SK-N-SH (cell line): Measurements from ENCODE around the gene CAMK2D. TPM values are rescaled to one million over a fixed set of nuclear protein-coding genes. Genes with fewer than 3 reads are reported as not detected.

Source experiments
- CTCF ChIA-PET: fragments of 300-600, 350-600 bp; formaldehyde crosslinking; extraction: SDS; loops from one replicate; lab custom pipeline; 2021; lab: Yijun Ruan, JAX
- POLR2A ChIA-PET: fragments of 350-600 bp; sonication (Branson Sonifier 250); formaldehyde crosslinking; extraction: SDS; loops from one replicate; lab custom pipeline; 2020; ENCODE audit warnings: antibody characterized with exemption, inconsistent platforms; lab: Yijun Ruan, JAX
- DNase-seq: peaks from one replicate; pipeline ENCODE4 v3.0.0; 2012
- H2AFZ ChIP-seq: fragments of 200-600 bp; sonication (generic); 2 replicates; pipeline ENCODE4 v1.8.1; 2016; ENCODE audit warnings: antibody characterized with exemption, mild to moderate bottlenecking, low read depth
- H3F3A ChIP-seq: fragments of 200-600 bp; sonication (generic); replicated peaks from 2 replicates; pipeline ENCODE3; 2016; ENCODE audit warnings: antibody characterized with exemption, mild to moderate bottlenecking; ENCODE audit not compliant: insufficient read depth
- H3K27ac ChIP-seq, 2 experiments: fragments of 200-500 bp in 1 of 2; fragments of 200-600 bp in 1 of 2; sonication (Bioruptor generic) in 1 of 2; sonication (generic), shearing (Covaris generic) in 1 of 2; 2 replicates each; pipeline versions ENCODE4 v1.5.1 to v1.6.1; 2014 to 2016; ENCODE audit warnings: low read depth in 2 of 2, inconsistent platforms in 1 of 2, low read length in 1 of 2, mild to moderate bottlenecking in 1 of 2, mixed read lengths in 1 of 2
- H3K27me3 ChIP-seq: fragments of 200-600 bp; sonication (generic), shearing (Covaris generic); 2 replicates; pipeline ENCODE4 v1.6.1; 2016; ENCODE audit warnings: mixed run types; ENCODE audit not compliant: insufficient read depth
- H3K36me3 ChIP-seq, 2 experiments: fragments of 200-500 bp in 1 of 2; fragments of 200-600 bp in 1 of 2; sonication (Bioruptor generic) in 1 of 2; sonication (generic) in 1 of 2; replicated peaks in 1 of 2; 2 replicates each; pipeline versions ENCODE3 to v1.5.1; 2014 to 2016; ENCODE audit warnings: low read length in 1 of 2, mild to moderate bottlenecking in 1 of 2; ENCODE audit not compliant: insufficient read depth in 2 of 2, control insufficient read depth in 1 of 2
- H3K4me1 ChIP-seq, 2 experiments: fragments of 200-500 bp in 1 of 2; fragments of 200-600 bp in 1 of 2; sonication (Bioruptor generic) in 1 of 2; sonication (generic), shearing (Covaris generic) in 1 of 2; 2 replicates each; pipeline versions ENCODE4 v1.5.1 to v1.6.1; 2014 to 2016; ENCODE audit warnings: low read depth in 1 of 2, low read length in 1 of 2, mixed run types in 1 of 2; ENCODE audit not compliant: insufficient read depth in 2 of 2, control insufficient read depth in 1 of 2
- H3K4me2 ChIP-seq: fragments of 200-600 bp; sonication (generic), shearing (Covaris generic); 2 replicates; pipeline ENCODE4 v1.6.1; 2017; ENCODE audit warnings: mixed run types
- H3K4me3 ChIP-seq, 2 experiments: fragments of 200-500 bp in 1 of 2; fragments of 200-600 bp in 1 of 2; sonication (Bioruptor generic) in 1 of 2; sonication (generic), shearing (Covaris generic) in 1 of 2; 2 replicates each; pipeline versions ENCODE4 v1.5.1 to v1.8.1; 2014 to 2016; ENCODE audit warnings: low read depth in 2 of 2, inconsistent platforms in 1 of 2, low read length in 1 of 2, mild to moderate bottlenecking in 1 of 2, mixed read lengths in 1 of 2, moderate library complexity in 1 of 2
- H3K79me2 ChIP-seq: fragments of 200-600 bp; sonication (generic); 2 replicates; pipeline ENCODE4 v1.8.1; 2017; ENCODE audit warnings: mild to moderate bottlenecking; ENCODE audit not compliant: insufficient read depth
- H3K9ac ChIP-seq: fragments of 200-600 bp; sonication (generic); 2 replicates; pipeline ENCODE4 v1.6.1; 2017; ENCODE audit warnings: mixed run types
- H3K9me2 ChIP-seq: fragments of 200-600 bp; sonication (generic); 2 replicates; pipeline ENCODE4 v1.6.1; 2017; ENCODE audit warnings: mixed run types
- H3K9me3 ChIP-seq: fragments of 200-600 bp; sonication (generic); 2 replicates; pipeline ENCODE4 v1.6.1; 2017; ENCODE audit warnings: mixed run types, mild to moderate bottlenecking, moderate library complexity
- H4K20me1 ChIP-seq: fragments of 200-600 bp; sonication (generic); 2 replicates; pipeline ENCODE4 v1.6.1; 2017; ENCODE audit warnings: mild to moderate bottlenecking, mixed run types; ENCODE audit not compliant: insufficient read depth
- CHD2 ChIP-seq: fragments of 150-350 bp; IDR thresholded peaks from 2 replicates; pipeline ENCODE4 v1.6.1; 2018; ENCODE audit warnings: low read length; ENCODE audit not compliant: partially characterized antibody
- ELF1 ChIP-seq: IDR thresholded peaks from 2 replicates; pipeline ENCODE4 v1.4.0; 2012
- EP300 ChIP-seq, 2 experiments: IDR thresholded peaks; 2 replicates each; pipeline versions ENCODE4 v1.4.0 to v1.6.1; 2012; ENCODE audit warnings: borderline replicate concordance in 1 of 2, low read depth in 1 of 2, low read length in 1 of 2
- EZH2phosphoT487 ChIP-seq: fragments of 200-600 bp; sonication (generic); IDR thresholded peaks from 2 replicates; pipeline ENCODE4 v1.6.1; 2017; ENCODE audit warnings: low read depth, mixed run types, mild to moderate bottlenecking, antibody characterized with exemption, moderate library complexity, borderline replicate concordance
- FOSL2 ChIP-seq: IDR thresholded peaks from 2 replicates; pipeline ENCODE4 v1.4.0; 2012; ENCODE audit warnings: low read depth, mild to moderate bottlenecking, moderate library complexity, borderline replicate concordance
- FOXJ3 ChIP-seq: sonication (generic); formaldehyde crosslinking; IDR thresholded peaks from 2 replicates; pipeline ENCODE4 v1.5.1; 2020; ENCODE audit warnings: mild to moderate bottlenecking, missing genetic modification reagents
- FOXM1 ChIP-seq: IDR thresholded peaks from 2 replicates; pipeline ENCODE4 v1.4.0; 2012; ENCODE audit warnings: low read depth, mild to moderate bottlenecking
- GABPA ChIP-seq: IDR thresholded peaks from 2 replicates; pipeline ENCODE4 v1.4.0; 2012; ENCODE audit warnings: low read depth, mild to moderate bottlenecking
- GATA2 ChIP-seq: sonication (generic); formaldehyde crosslinking; IDR thresholded peaks from 2 replicates; pipeline ENCODE4 v1.5.0; 2020; ENCODE audit warnings: mild to moderate bottlenecking, missing genetic modification reagents
- IRF3 ChIP-seq: fragments of 150-350 bp; IDR thresholded peaks from 2 replicates; pipeline ENCODE4 v1.6.1; 2016; ENCODE audit warnings: mild to moderate bottlenecking, low read depth, low read length
- JUND ChIP-seq: IDR thresholded peaks from 2 replicates; pipeline ENCODE4 v1.4.0; 2012
- MEF2A ChIP-seq: IDR thresholded peaks from 2 replicates; pipeline ENCODE4 v1.4.0; 2012; ENCODE audit warnings: low read depth, borderline replicate concordance
- NFIC ChIP-seq: IDR thresholded peaks from 2 replicates; pipeline ENCODE4 v1.4.0; 2012; ENCODE audit warnings: borderline replicate concordance
- NRF1 ChIP-seq: IDR thresholded peaks from 2 replicates; pipeline ENCODE4 v1.6.1; 2012; ENCODE audit warnings: low read depth, mild to moderate bottlenecking, low read length
- POLR2AphosphoS5 ChIP-seq: IDR thresholded peaks from 2 replicates; pipeline ENCODE4 v1.6.1; 2012; ENCODE audit warnings: low read depth, low read length
- RAD21 ChIP-seq: IDR thresholded peaks from 2 replicates; pipeline ENCODE4 v1.6.1; 2012; ENCODE audit warnings: mild to moderate bottlenecking, low read length
- RFX5 ChIP-seq: IDR thresholded peaks from 2 replicates; pipeline ENCODE4 v1.6.1; 2012; ENCODE audit warnings: mild to moderate bottlenecking, improper control_type of control experiment, low read length
- SIN3A ChIP-seq: IDR thresholded peaks from 2 replicates; pipeline ENCODE4 v1.6.1; 2012; ENCODE audit warnings: low read depth, mild to moderate bottlenecking, low read length, moderate library complexity, borderline replicate concordance
- SMC3 ChIP-seq: IDR thresholded peaks from 2 replicates; pipeline ENCODE4 v1.6.1; 2012; ENCODE audit warnings: low read depth, low read length, improper control_type of control experiment
- TEAD4 ChIP-seq: IDR thresholded peaks from 2 replicates; pipeline ENCODE4 v1.4.0; 2012; ENCODE audit warnings: mild to moderate bottlenecking, borderline replicate concordance; ENCODE audit not compliant: insufficient read depth
- YY1 ChIP-seq: IDR thresholded peaks from 2 replicates; pipeline ENCODE4 v1.4.0; 2012; ENCODE audit warnings: low read depth, mild to moderate bottlenecking
- ZBTB33 ChIP-seq: IDR thresholded peaks from 2 replicates; pipeline ENCODE4 v1.4.0; 2012; ENCODE audit warnings: low read depth, borderline replicate concordance
- WGBS: methylation state at CpG from one replicate; pipeline ENCODE4 v1.1.6; 2017; ENCODE audit warnings: low lambda C conversion rate; 5-methylcytosine and 5-hydroxymethylcytosine counted together
- polyA plus RNA-seq, 3 experiments: library from polyadenylated mRNA; depleted of rRNA; stranded (reverse); fragments of >200 nt; gene quantifications; 2 replicates each; pipeline ENCODE4 v1.2.3, GENCODE V29; 2012
- TF ChIP-seq, protein P1 (sequence below): IDR thresholded peaks from 2 replicates; pipeline ENCODE4 v1.4.0; 2012; ENCODE audit warnings: low read depth, borderline replicate concordance
- TF ChIP-seq, protein P2 (sequence below): IDR thresholded peaks from 2 replicates; pipeline ENCODE4 v1.6.1; 2012; ENCODE audit warnings: mild to moderate bottlenecking, low read depth, low read length, moderate library complexity

Gene CAMK2D
- polyA plus RNA-seq, 1 of the 3 experiments (the other 2 are of a cell fraction): 17.0 TPM

DNA sequence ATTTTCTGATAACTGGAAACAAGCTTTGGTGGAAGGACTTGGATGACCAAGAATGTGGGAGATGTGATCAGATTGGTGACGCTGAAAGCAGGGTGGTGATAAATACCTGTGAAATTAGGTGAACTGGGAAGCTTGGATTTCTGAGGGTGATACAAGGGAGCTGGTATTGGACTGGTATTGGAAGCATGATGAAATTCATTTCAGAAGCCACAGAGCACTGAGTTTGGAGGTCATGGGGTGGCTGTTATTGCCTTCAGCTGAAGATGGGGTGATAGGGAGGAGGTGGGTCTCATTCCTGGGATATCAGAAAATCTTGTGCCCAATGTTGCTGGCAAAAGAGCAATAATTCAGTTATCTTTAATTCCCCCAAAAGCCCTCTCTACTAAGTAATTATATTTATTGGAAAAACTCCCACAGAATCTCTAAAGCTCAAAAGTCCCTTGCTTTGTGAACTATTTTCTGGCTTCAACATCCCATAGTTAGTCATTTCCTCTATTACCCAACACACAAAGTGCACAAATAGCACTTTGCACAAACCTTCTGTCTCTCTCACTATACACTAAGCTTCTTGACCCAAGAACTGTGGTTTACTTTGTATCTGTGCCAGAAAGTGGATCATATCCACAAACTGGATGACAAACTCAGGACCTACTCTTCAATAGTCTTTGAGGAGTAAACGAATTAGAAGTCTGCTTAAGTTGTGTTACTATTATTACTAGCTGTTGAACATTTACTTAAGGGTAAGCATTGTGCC is 23.1 kb upstream of the CAMK2D start (continued):
- TF ChIP-seq TEAD4: peak; percentile 79; the same call in 1 of the 2 replicates
- TF ChIP-seq CHD2: no peak
- no peak for TF ChIP-seq EZH2phosphoT487
- peak; percentile 81 for TF ChIP-seq JUND
- TF ChIP-seq FOXM1: 0 out of 2 replicates have a peak, but pooled peaks have one; percentile 54
- TF ChIP-seq GATA2 (CRISPR knock-in tag): no peak
- peak; percentile 59 for TF ChIP-seq ELF1
- TF ChIP-seq MEF2A: peak; percentile 88; the same call in 1 of the 2 replicates
- TF ChIP-seq FOXJ3 (CRISPR knock-in tag): no peak
- TF ChIP-seq SMC3: no peak
- TF ChIP-seq SIN3A: no peak
- peak; percentile 52; the same call in 1 of the 2 replicates for TF ChIP-seq POLR2AphosphoS5
- no peak for TF ChIP-seq RAD21
- TF ChIP-seq NRF1: no peak

DNA sequence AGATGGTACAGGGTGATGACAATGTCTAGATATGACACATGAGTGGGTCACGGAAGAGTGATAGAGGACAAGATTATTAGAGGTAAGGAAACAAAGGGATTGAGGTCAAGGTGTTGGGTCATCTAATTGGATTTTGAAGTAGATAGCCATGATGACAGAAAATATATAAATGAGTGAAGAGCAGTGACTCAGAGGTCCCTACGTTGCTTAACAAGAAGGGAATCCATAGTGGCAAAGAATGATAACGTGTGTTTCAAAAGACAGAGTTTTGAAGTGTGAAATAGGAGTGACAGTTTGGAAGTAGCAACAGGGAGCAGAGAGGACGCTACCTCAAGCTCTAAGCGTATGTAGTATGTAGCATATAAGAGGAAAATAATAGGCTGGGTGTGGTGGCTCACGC is 22.2 kb upstream of the CAMK2D start:
- Histone ChIP-seq H3K9ac (no peak overlapping the region), H3K79me2 (no peaks in the 10 kb centered on the region), H3K9me2 (no peaks in the 10 kb centered on the region), H4K20me1 (no peaks in the 10 kb centered on the region), H3K9me3 (no peaks in the 10 kb centered on the region), H3K4me3 (no peak overlapping the region), H2AFZ (no peak overlapping the region), H3K27me3 (no peaks in the 10 kb centered on the region), H3K36me3 (no peaks in the 10 kb centered on the region), H3K4me2 (no peak overlapping the region), H3K27ac (peak overlapping the region in 1 of 2 experiments; percentile 86; a peak in 1 of 4 replicates), H3F3A (peaks cover 9% of the 10 kb centered on the region), H3K4me1 (peaks cover 0 to 12% of the 10 kb centered on the region in 2 experiments; a peak in 1 of 4 replicates)
- TF ChIP-seq, protein P1, sequence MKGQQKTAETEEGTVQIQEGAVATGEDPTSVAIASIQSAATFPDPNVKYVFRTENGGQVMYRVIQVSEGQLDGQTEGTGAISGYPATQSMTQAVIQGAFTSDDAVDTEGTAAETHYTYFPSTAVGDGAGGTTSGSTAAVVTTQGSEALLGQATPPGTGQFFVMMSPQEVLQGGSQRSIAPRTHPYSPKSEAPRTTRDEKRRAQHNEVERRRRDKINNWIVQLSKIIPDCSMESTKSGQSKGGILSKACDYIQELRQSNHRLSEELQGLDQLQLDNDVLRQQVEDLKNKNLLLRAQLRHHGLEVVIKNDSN: no peak
- no peak for TF ChIP-seq NRF1
- no peak for TF ChIP-seq ZBTB33
- no peak for TF ChIP-seq EP300 (IDR thresholded peaks at IDR 0.05; ENCODE audit: borderline replicate concordance in 1 of 2, low read depth in 1 of 2, low read length in 1 of 2)
- no peak for TF ChIP-seq FOXJ3 (CRISPR knock-in tag)
- no peak for TF ChIP-seq RFX5
- no peak for TF ChIP-seq FOSL2
- no peak for TF ChIP-seq IRF3
- no peak for TF ChIP-seq ELF1
- TF ChIP-seq GATA2 (CRISPR knock-in tag): no peak
- TF ChIP-seq, protein P2, sequence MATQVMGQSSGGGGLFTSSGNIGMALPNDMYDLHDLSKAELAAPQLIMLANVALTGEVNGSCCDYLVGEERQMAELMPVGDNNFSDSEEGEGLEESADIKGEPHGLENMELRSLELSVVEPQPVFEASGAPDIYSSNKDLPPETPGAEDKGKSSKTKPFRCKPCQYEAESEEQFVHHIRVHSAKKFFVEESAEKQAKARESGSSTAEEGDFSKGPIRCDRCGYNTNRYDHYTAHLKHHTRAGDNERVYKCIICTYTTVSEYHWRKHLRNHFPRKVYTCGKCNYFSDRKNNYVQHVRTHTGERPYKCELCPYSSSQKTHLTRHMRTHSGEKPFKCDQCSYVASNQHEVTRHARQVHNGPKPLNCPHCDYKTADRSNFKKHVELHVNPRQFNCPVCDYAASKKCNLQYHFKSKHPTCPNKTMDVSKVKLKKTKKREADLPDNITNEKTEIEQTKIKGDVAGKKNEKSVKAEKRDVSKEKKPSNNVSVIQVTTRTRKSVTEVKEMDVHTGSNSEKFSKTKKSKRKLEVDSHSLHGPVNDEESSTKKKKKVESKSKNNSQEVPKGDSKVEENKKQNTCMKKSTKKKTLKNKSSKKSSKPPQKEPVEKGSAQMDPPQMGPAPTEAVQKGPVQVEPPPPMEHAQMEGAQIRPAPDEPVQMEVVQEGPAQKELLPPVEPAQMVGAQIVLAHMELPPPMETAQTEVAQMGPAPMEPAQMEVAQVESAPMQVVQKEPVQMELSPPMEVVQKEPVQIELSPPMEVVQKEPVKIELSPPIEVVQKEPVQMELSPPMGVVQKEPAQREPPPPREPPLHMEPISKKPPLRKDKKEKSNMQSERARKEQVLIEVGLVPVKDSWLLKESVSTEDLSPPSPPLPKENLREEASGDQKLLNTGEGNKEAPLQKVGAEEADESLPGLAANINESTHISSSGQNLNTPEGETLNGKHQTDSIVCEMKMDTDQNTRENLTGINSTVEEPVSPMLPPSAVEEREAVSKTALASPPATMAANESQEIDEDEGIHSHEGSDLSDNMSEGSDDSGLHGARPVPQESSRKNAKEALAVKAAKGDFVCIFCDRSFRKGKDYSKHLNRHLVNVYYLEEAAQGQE: no peak
- TF ChIP-seq NFIC: no peak
- no peak for TF ChIP-seq POLR2AphosphoS5
- TF ChIP-seq SIN3A: no peak
- TF ChIP-seq SMC3: no peak
- no peak for TF ChIP-seq GABPA
- TF ChIP-seq YY1: no peak
- ChIA-PET CTCF (interaction anchor here (1.3 kb wide), 1 partner anchor 16 kb away, joined by 5 read pairs; no protein-coding TSS in a partner anchor), POLR2A (no interaction called here)
- DNase-seq: no peak
- 88% methylated on average over 6 of the region's 6 CpGs for WGBS
